Mesenchymal stem cell (in vitro differentiated cells and primary cell): ENCODE data around the gene TMEM106A.

Experiments
- DNase-seq: peaks from one replicate; pipeline ENCODE4 v3.0.0-alpha.2; 2013
- H2AFZ ChIP-seq: one replicate; pipeline ENCODE4 v1.6.1; 2013; ENCODE audit warnings: low read depth, mild to moderate bottlenecking, control low read depth, inconsistent platforms, low read length, moderate library complexity
- H2AK5ac ChIP-seq: 2 replicates; pipeline ENCODE4 v1.6.1; 2013; ENCODE audit warnings: low read length, moderate library complexity, mild to moderate bottlenecking, inconsistent platforms; ENCODE audit not compliant: severe bottlenecking
- H2BK120ac ChIP-seq: one replicate; pipeline ENCODE4 v1.6.1; 2013; ENCODE audit warnings: low read depth, mild to moderate bottlenecking, inconsistent platforms, low read length, moderate library complexity
- H2BK12ac ChIP-seq, 2 experiments: one replicate each; pipeline ENCODE4 v1.6.1; 2013; ENCODE audit warnings: inconsistent platforms in 2 of 2, low read length in 2 of 2, mild to moderate bottlenecking in 2 of 2, moderate library complexity in 2 of 2, control low read depth in 1 of 2
- H2BK15ac ChIP-seq: one replicate; pipeline ENCODE4 v1.6.1; 2013; ENCODE audit warnings: mild to moderate bottlenecking, low read depth, inconsistent platforms; ENCODE audit not compliant: poor library complexity, severe bottlenecking
- H2BK5ac ChIP-seq: 2 replicates; pipeline ENCODE4 v1.6.1; 2013; ENCODE audit warnings: low read depth, mild to moderate bottlenecking, low read length, control low read depth, inconsistent platforms; ENCODE audit not compliant: poor library complexity, severe bottlenecking
- H3K14ac ChIP-seq, 2 experiments: one replicate each; pipeline ENCODE4 v1.6.1; 2013; ENCODE audit warnings: inconsistent platforms in 2 of 2, low read length in 2 of 2, control low read depth in 1 of 2, mild to moderate bottlenecking in 1 of 2, moderate library complexity in 1 of 2
- H3K18ac ChIP-seq, 2 experiments: one replicate each; pipeline ENCODE4 v1.6.1; 2013; ENCODE audit warnings: inconsistent platforms in 2 of 2, low read length in 2 of 2, control low read depth in 1 of 2, low read depth in 1 of 2, mild to moderate bottlenecking in 1 of 2
- H3K23ac ChIP-seq, 2 experiments: one replicate each; pipeline ENCODE4 v1.6.1; 2013; ENCODE audit warnings: inconsistent platforms in 2 of 2, low read length in 2 of 2, mild to moderate bottlenecking in 2 of 2, moderate library complexity in 2 of 2, control low read depth in 1 of 2
- H3K27ac ChIP-seq: 2 replicates; pipeline ENCODE4 v1.5.1; 2013; ENCODE audit warnings: mild to moderate bottlenecking, moderate library complexity, low read length, control low read depth, inconsistent platforms; ENCODE audit not compliant: poor library complexity, severe bottlenecking
- H3K27me3 ChIP-seq, 2 experiments: 2 replicates each; pipeline versions ENCODE4 v1.6.1 to v1.7.0; 2013; ENCODE audit warnings: low read length in 2 of 2, mild to moderate bottlenecking in 2 of 2, moderate library complexity in 2 of 2, control low read depth in 1 of 2, inconsistent platforms in 1 of 2; ENCODE audit not compliant: control insufficient read depth in 1 of 2, insufficient read depth in 1 of 2
- H3K36me3 ChIP-seq, 2 experiments: 2 replicates each; pipeline versions ENCODE4 v1.6.1 to v1.7.0; 2013; ENCODE audit warnings: low read length in 2 of 2, control low read depth in 1 of 2, inconsistent platforms in 1 of 2, low read depth in 1 of 2, mild to moderate bottlenecking in 1 of 2; ENCODE audit not compliant: insufficient read depth in 2 of 2, control insufficient read depth in 1 of 2
- H3K4ac ChIP-seq, 2 experiments: one replicate each; pipeline ENCODE4 v1.6.1; 2013; ENCODE audit warnings: inconsistent platforms in 2 of 2, low read length in 2 of 2, mild to moderate bottlenecking in 2 of 2, moderate library complexity in 2 of 2, control low read depth in 1 of 2, low read depth in 1 of 2
- H3K4me1 ChIP-seq: 2 replicates; pipeline ENCODE4 v1.6.1; 2013; ENCODE audit warnings: low read depth, low read length, control low read depth; ENCODE audit not compliant: control insufficient read depth, insufficient read depth
- H3K4me2 ChIP-seq: 2 replicates; pipeline ENCODE4 v1.6.1; 2013; ENCODE audit warnings: low read length, mild to moderate bottlenecking, inconsistent platforms; ENCODE audit not compliant: poor library complexity, severe bottlenecking
- H3K4me3 ChIP-seq, 2 experiments: 2 replicates each; pipeline versions ENCODE4 v1.5.1 to v1.7.0; 2013; ENCODE audit warnings: low read length in 2 of 2, mild to moderate bottlenecking in 2 of 2, control low read depth in 1 of 2, low read depth in 1 of 2; ENCODE audit not compliant: insufficient read depth in 1 of 2
- H3K79me1 ChIP-seq: replicated peaks from 2 replicates; pipeline ENCODE4 v1.6.1; 2013; ENCODE audit warnings: mild to moderate bottlenecking, control low read depth, low read length, inconsistent platforms; ENCODE audit not compliant: poor library complexity, severe bottlenecking
- H3K9ac ChIP-seq: 2 replicates; pipeline ENCODE4 v1.7.0; 2013; ENCODE audit warnings: mild to moderate bottlenecking, low read length, moderate library complexity
- H3K9me3 ChIP-seq: 2 replicates; pipeline ENCODE4 v1.7.0; 2013; ENCODE audit warnings: mild to moderate bottlenecking, low read length; ENCODE audit not compliant: control insufficient read depth
- H4K8ac ChIP-seq: one replicate; pipeline ENCODE4 v1.6.1; 2013; ENCODE audit warnings: inconsistent platforms, mild to moderate bottlenecking, low read length, moderate library complexity
- H4K91ac ChIP-seq: one replicate; pipeline ENCODE4 v1.6.1; 2013; ENCODE audit warnings: mild to moderate bottlenecking, low read length, inconsistent platforms
- WGBS: methylation state at CpG from one replicate; pipeline ENCODE4 v1.1.7; 2013; ENCODE audit warnings: mixed read lengths; 5-methylcytosine and 5-hydroxymethylcytosine counted together

The TMEM106A gene

DNA sequence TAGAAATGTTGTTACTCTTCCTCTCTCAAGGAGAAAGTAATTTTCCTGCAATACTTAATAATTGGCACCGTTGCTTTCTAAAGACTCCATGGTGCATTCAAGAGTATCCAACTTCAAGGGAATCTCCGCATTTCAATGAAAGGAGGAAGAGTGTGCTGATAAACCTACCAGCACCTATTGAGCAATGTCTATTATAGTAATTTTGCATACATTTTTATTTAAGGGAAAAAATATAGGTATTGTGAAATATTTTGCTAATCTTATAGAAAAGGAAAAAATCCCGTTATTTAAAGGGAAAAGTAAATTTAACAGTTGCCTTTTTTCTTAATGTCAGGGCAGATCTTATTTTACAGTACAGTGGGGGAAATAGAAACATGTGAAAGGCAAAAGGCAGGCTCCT lies 1.1 kb upstream of the TMEM106A start:
- Histone ChIP-seq H3K9ac (peak overlapping the region; percentile 94), H4K8ac (no peak overlapping the region), H3K4me2 (no peak overlapping the region), H3K4me3 (peak overlapping the region in 1 of 2 experiments; percentile 73), H3K36me3 (peaks cover 23 to 57% of the 10 kb centered on the region in 2 experiments), H2AK5ac (peak overlapping the region; percentile 77), H2BK5ac (no peak overlapping the region), H3K79me1 (peaks cover 21% of the 10 kb centered on the region), H4K91ac (no peak overlapping the region), H2BK120ac (no peak overlapping the region), H3K14ac (no peak overlapping the region), H3K9me3 (no peaks in the 10 kb centered on the region), H2BK15ac (no peak overlapping the region), H3K18ac (no peak overlapping the region), H3K4me1 (peaks cover 3% of the 10 kb centered on the region), H3K27ac (peak overlapping the region; percentile 23), H2BK12ac (no peak overlapping the region), H2AFZ (no peak overlapping the region), H3K23ac (no peak overlapping the region), H3K27me3 (no peaks in the 10 kb centered on the region), H3K4ac (no peak overlapping the region)
- 100% methylated on average over 2 of the region's 3 CpGs for WGBS
- no peak for DNase-seq

DNA sequence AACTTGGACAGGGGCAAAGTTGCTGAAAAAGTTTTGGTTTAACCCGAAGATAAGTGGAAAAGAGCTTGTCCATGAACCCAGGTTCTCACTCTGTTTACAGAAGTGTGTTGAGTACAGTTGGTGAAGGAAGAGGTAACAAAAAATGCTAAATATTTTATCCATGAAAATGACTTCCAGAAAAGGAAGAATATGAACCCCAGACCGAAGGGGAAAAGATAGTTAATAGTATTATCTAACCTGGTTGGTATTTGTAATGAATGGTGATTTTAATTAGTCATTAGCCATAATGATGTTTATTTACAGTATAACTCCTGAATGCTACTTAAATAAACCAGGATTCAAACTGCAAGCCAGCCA lies 574 bp upstream of the TMEM106A start:
- Histone ChIP-seq H3K4me2 (peak overlapping the region; percentile 52), H3K4ac (no peak overlapping the region), H2BK15ac (no peak overlapping the region), H2AFZ (no peak overlapping the region), H2BK12ac (no peak overlapping the region), H3K23ac (no peak overlapping the region), H4K8ac (peak overlapping the region; percentile 80), H3K27me3 (no peaks in the 10 kb centered on the region), H2BK5ac (no peak overlapping the region), H3K27ac (peak overlapping the region; percentile 88), H4K91ac (no peak overlapping the region), H2BK120ac (peak overlapping the region; percentile 61), H3K4me3 (peak overlapping the region in 1 of 2 experiments; percentile 73), H2AK5ac (peak overlapping the region; percentile 77), H3K9ac (peak overlapping the region; percentile 94), H3K18ac (peak overlapping the region in 1 of 2 experiments; percentile 30), H3K9me3 (no peaks in the 10 kb centered on the region), H3K4me1 (peaks cover 3% of the 10 kb centered on the region), H3K36me3 (peaks cover 27 to 60% of the 10 kb centered on the region in 2 experiments), H3K79me1 (peaks cover 24% of the 10 kb centered on the region), H3K14ac (no peak overlapping the region)
- WGBS = 65% methylated on average over 2 of the region's 2 CpGs
- DNase-seq = no peak

DNA sequence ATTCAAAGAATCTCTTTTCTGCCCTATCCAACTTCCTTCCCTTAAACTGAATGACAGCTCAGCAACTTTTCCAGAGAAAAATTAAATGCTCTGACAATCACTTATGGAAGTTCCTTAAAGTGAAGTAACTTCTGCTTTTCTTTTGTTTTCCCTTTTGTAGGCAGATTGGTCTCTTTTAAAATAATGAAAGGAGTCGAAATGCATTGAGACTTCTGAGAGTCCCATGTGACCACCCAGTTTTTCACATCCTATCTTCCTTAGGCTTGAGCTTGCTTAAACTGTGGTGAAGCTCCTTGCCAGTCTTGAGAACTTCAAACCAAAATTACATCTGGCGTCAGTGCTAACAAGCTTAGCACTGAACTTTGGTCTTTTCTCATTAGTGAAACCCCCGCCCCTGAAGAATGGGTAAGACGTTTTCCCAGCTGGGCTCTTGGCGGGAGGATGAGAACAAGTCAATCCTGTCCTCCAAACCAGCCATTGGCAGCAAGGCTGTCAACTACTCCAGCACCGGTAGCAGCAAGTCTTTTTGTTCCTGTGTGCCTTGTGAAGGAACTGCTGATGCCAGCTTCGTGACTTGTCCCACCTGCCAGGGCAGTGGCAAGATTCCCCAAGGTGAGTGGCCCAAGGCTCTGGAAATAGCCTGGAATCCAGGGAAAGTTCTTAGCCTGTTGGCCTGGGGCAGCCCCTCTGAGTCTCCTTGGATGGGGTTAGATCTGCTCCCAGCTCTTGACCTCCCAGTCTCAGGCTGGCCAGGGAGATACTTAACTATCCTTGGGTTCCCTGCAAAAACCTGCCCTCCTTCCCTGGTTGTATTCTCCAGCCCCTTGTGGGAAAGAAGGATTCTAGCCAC lies 1.2 kb downstream of the TMEM106A start:
- H3K14ac ChIP-seq = no peak overlapping the region
- peaks cover 27% of the 10 kb centered on the region for H3K79me1 ChIP-seq
- H4K91ac ChIP-seq = no peak overlapping the region
- H2BK120ac ChIP-seq = no peak overlapping the region
- no peaks in the 10 kb centered on the region for H3K27me3 ChIP-seq
- DNase-seq = no peak
- peaks cover 38 to 63% of the 10 kb centered on the region in 2 experiments for H3K36me3 ChIP-seq
- H4K8ac ChIP-seq = no peak overlapping the region
- H2BK5ac ChIP-seq = no peak overlapping the region
- no peak overlapping the region for H3K23ac ChIP-seq
- no peak overlapping the region for H3K4ac ChIP-seq
- H3K9ac ChIP-seq = peak overlapping the region; percentile 94
- H2AFZ ChIP-seq = no peak overlapping the region
- H3K9me3 ChIP-seq = no peaks in the 10 kb centered on the region
- no peak overlapping the region for H2AK5ac ChIP-seq
- no peak overlapping the region for H2BK15ac ChIP-seq
- peak overlapping the region in 1 of 2 experiments; percentile 40 for H3K18ac ChIP-seq
- H2BK12ac ChIP-seq = no peak overlapping the region
- H3K4me1 ChIP-seq = peaks cover 10% of the 10 kb centered on the region
- H3K27ac ChIP-seq = no peak overlapping the region
- peak overlapping the region; percentile 88 for H3K4me2 ChIP-seq
- H3K4me3 ChIP-seq = peak overlapping the region in 1 of 2 experiments; percentile 87
- whole genome bisulfite sequencing = 94% methylated on average over 7 of the region's 7 CpGs

DNA sequence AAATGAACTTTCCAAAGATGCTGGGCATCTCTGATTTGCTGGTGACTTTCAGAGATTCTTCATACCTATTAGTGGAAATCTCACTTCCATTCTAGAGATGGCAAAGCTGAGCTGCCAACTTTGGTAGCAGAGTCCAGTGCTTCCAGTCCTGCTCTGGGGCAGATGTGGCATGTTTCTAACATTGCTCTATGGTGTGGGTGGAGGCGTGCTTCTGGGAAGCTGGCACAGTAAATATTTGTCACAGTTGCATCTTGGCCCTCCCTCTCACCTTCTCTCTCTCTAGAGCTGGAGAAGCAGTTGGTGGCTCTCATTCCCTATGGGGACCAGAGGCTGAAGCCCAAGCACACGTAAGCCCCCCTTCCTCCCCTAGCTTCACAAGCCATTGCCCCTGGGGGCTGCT lies 1.9 kb downstream of the TMEM106A start:
- Histone ChIP-seq H3K4me3 (no peak overlapping the region), H3K14ac (no peak overlapping the region), H3K79me1 (peaks cover 27% of the 10 kb centered on the region), H3K4ac (no peak overlapping the region), H3K23ac (no peak overlapping the region), H3K9ac (no peak overlapping the region), H3K4me2 (no peak overlapping the region), H2BK120ac (no peak overlapping the region), H3K27me3 (no peaks in the 10 kb centered on the region), H4K8ac (no peak overlapping the region), H2BK12ac (no peak overlapping the region), H2BK15ac (no peak overlapping the region), H4K91ac (no peak overlapping the region), H3K18ac (no peak overlapping the region), H3K4me1 (peaks cover 10% of the 10 kb centered on the region), H2AK5ac (no peak overlapping the region), H3K27ac (no peak overlapping the region), H3K9me3 (no peaks in the 10 kb centered on the region), H3K36me3 (peaks cover 37 to 58% of the 10 kb centered on the region in 2 experiments), H2BK5ac (no peak overlapping the region), H2AFZ (no peak overlapping the region)
- WGBS = 94% methylated on average over 2 of the region's 2 CpGs
- no peak for DNase-seq
